ENCODE results near the gene SLC66A3.

GRCh38 chr2:11177871-11178690 is 22.8 kb downstream of the SLC66A3 start:
- TF ChIP-seq CTCF (IDR thresholded peaks at IDR 0.05; ENCODE audit: insufficient read depth, low read depth, low read length) (no peak), EZH2 (IDR thresholded peaks at IDR 0.05; ENCODE audit: insufficient read depth, low read length) (no peak)

Measured in astrocyte (in vitro differentiated cells and primary cell).